GM23248 (cell line): ENCODE data around the gene DIO3.

Experiments used
- EZH2 ChIP-seq: fragments of 200-600 bp; sonication (generic); IDR thresholded peaks from 2 replicates; pipeline ENCODE4 v1.6.1; 2018; ENCODE audit warnings: antibody characterized with exemption, mild to moderate bottlenecking; ENCODE audit not compliant: insufficient read depth, poor library complexity, severe bottlenecking
- EZH2phosphoT487 ChIP-seq: fragments of 200-600 bp; sonication (generic); IDR thresholded peaks from 2 replicates; pipeline ENCODE4 v1.6.1; 2018; ENCODE audit warnings: antibody characterized with exemption, moderate library complexity, mild to moderate bottlenecking, low read depth; ENCODE audit not compliant: insufficient read depth

GRCh38 chr14:101562659-101563351 lies 1.5 kb downstream of the DIO3 start:
- TF ChIP-seq EZH2, result no peak
- no peak for TF ChIP-seq EZH2phosphoT487
